Liver (tissue), 9 donors: ENCODE data around the gene FAM89B. TPM values are rescaled to one million over a fixed set of nuclear protein-coding genes. Genes with fewer than 3 reads are reported as not detected.

Source experiments
- DNase-seq: peaks from one replicate; pipeline ENCODE4 v3.0.0-alpha.2; 2017; ENCODE audit warnings: low spot score
- H3K27ac ChIP-seq, 2 donors: one replicate each; pipeline ENCODE4 v1.7.0; 2013; ENCODE audit warnings: inconsistent platforms in 2 of 2, low read length in 2 of 2, control low read depth in 1 of 2, low read depth in 1 of 2, mild to moderate bottlenecking in 1 of 2
- H3K27me3 ChIP-seq, 4 donors: one replicate each; pipeline versions ENCODE4 v1.6.1 to v1.7.0; 2013; ENCODE audit warnings: low read length in 3 of 4, inconsistent platforms in 1 of 4, mild to moderate bottlenecking in 1 of 4, moderate library complexity in 1 of 4; ENCODE audit not compliant: control insufficient read depth in 4 of 4, insufficient read depth in 4 of 4
- H3K36me3 ChIP-seq, 4 donors: one replicate each; pipeline versions ENCODE4 v1.6.1 to v1.7.0; 2013; ENCODE audit warnings: low read length in 3 of 4, mild to moderate bottlenecking in 3 of 4, low read depth in 1 of 4, moderate library complexity in 1 of 4; ENCODE audit not compliant: control insufficient read depth in 4 of 4, insufficient read depth in 3 of 4
- H3K4me1 ChIP-seq, 4 donors: one replicate each; pipeline versions ENCODE4 v1.6.1 to v1.7.0; 2013; ENCODE audit warnings: low read length in 3 of 4, mild to moderate bottlenecking in 3 of 4, moderate library complexity in 1 of 4; ENCODE audit not compliant: control insufficient read depth in 4 of 4, insufficient read depth in 4 of 4
- H3K4me3 ChIP-seq, 3 donors: one replicate each; pipeline versions ENCODE4 v1.6.1 to v1.7.0; 2013; ENCODE audit warnings: low read length in 3 of 3, control low read depth in 1 of 3, low read depth in 1 of 3, mild to moderate bottlenecking in 1 of 3
- H3K9ac ChIP-seq, 2 donors: one replicate each; pipeline ENCODE4 v1.7.0; 2013; ENCODE audit warnings: low read length in 2 of 2, mild to moderate bottlenecking in 2 of 2, moderate library complexity in 2 of 2, control low read depth in 1 of 2, low read depth in 1 of 2
- H3K9me3 ChIP-seq, 4 donors: one replicate each; pipeline versions ENCODE4 v1.6.1 to v1.7.0; 2013; ENCODE audit warnings: low read length in 3 of 4; ENCODE audit not compliant: control insufficient read depth in 4 of 4
- EGR1 ChIP-seq, 2 donors: IDR thresholded peaks; 2 replicates each; pipeline ENCODE4 v1.6.1; 2016 to 2018; ENCODE audit warnings: antibody characterized with exemption in 2 of 2, low read depth in 2 of 2
- FOXA2 ChIP-seq: IDR thresholded peaks from 2 replicates; pipeline ENCODE4 v1.6.1; 2016; ENCODE audit warnings: antibody characterized with exemption
- GABPA ChIP-seq, 2 donors: IDR thresholded peaks in 1 of 2; conservative IDR thresholded peaks in 1 of 2; 2 replicates each; pipeline ENCODE4 v1.6.1; 2016; ENCODE audit warnings: antibody characterized with exemption in 2 of 2, mild to moderate bottlenecking in 1 of 2, moderate library complexity in 1 of 2
- HNF4G ChIP-seq: IDR thresholded peaks from 2 replicates; pipeline ENCODE4 v1.6.1; 2016; ENCODE audit warnings: antibody characterized with exemption
- JUND ChIP-seq, 2 donors: IDR thresholded peaks; 2 replicates each; pipeline ENCODE4 v1.6.1; 2016; ENCODE audit warnings: antibody characterized with exemption in 2 of 2
- NR2F2 ChIP-seq: IDR thresholded peaks from 2 replicates; pipeline ENCODE4 v1.6.1; 2016; ENCODE audit warnings: antibody characterized with exemption
- SP1 ChIP-seq: IDR thresholded peaks from 2 replicates; pipeline ENCODE4 v1.6.1; 2018; ENCODE audit warnings: antibody characterized with exemption, mild to moderate bottlenecking
- TAF1 ChIP-seq: conservative IDR thresholded peaks from 2 replicates; pipeline ENCODE4 v1.6.1; 2016; ENCODE audit warnings: antibody characterized with exemption, mild to moderate bottlenecking
- YY1 ChIP-seq: IDR thresholded peaks from 2 replicates; pipeline ENCODE4 v1.6.1; 2016; ENCODE audit warnings: antibody characterized with exemption, mild to moderate bottlenecking
- WGBS: extraction: QIAGEN DNeasy Blood & Tissue Kit; methylation state at CpG from one replicate; pipeline ENCODE4 v1.1.7; 2013; 5-methylcytosine and 5-hydroxymethylcytosine counted together
- polyA plus RNA-seq, 2 donors: library from polyadenylated mRNA; stranded (reverse) in 1 of 2; unstranded in 1 of 2; fragments of 200-250 nt in 1 of 2; fragments of >200 nt in 1 of 2; fragmentation: Nextera tagmentation in 1 of 2; extraction: Ambion mirVana in 1 of 2; gene quantifications; one replicate each; pipeline versions ENCODE4 v1.2.1 to v1.2.3, GENCODE V29; 2013 to 2015
- total RNA-seq, 2 donors: library from RNA; depleted of rRNA; stranded (reverse); fragments of >200 nt; gene quantifications; one replicate each; pipeline ENCODE4 v1.2.3, GENCODE V29; 2014
- TF ChIP-seq, protein P1 (sequence below): IDR thresholded peaks from 2 replicates; pipeline ENCODE4 v1.6.1; 2016; ENCODE audit warnings: antibody characterized with exemption
- TF ChIP-seq, protein P2 (sequence below): IDR thresholded peaks from 2 replicates; pipeline ENCODE4 v1.6.1; 2016; ENCODE audit warnings: antibody characterized with exemption, mild to moderate bottlenecking
- TF ChIP-seq, protein P3 (sequence below): IDR thresholded peaks from 2 replicates; pipeline ENCODE4 v1.6.1; 2016; ENCODE audit warnings: antibody characterized with exemption
- TF ChIP-seq, protein P4 (sequence below): fragments of 150-350 bp; IDR thresholded peaks from 2 replicates; pipeline ENCODE4 v1.5.1; 2017; ENCODE audit warnings: improper control_type of control experiment, low read depth, low read length; ENCODE audit not compliant: missing input control
- donor health status: healthy.
- donor health status: healthy.
- donor health status: healthy.
- donor health status: healthy.
- donor health status: healthy.

FAM89B gene
- total and polyA plus RNA-seq, 4 donors, result 4.7 to 16.7 (median 9.5) TPM

DNA sequence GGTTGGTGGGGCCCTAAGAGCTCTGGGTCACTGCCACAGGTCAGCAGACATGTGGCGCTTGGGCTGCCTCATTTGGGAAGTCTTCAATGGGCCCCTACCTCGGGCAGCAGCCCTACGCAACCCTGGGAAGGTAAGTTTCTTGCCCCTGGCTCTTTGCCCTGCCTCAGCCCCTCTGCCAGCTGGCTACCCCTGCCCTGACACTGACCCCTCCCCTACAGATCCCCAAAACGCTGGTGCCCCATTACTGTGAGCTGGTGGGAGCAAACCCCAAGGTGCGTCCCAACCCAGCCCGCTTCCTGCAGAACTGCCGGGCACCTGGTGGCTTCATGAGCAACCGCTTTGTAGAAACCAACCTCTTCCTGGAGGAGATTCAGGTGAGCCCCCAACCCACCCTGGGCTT lies 45.6 kb upstream of the FAM89B start:
- DNase-seq, result no peak
- H3K4me1 ChIP-seq, result peaks cover 18 to 67% (median 56%) of the 10 kb centered on the region in 4 donors
- peaks cover 7 to 23% (median 11%) of the 10 kb centered on the region in 4 donors for H3K36me3 ChIP-seq
- TF ChIP-seq TAF1, result no peak
- TF ChIP-seq HNF4G, result no peak
- TF ChIP-seq, protein P1, sequence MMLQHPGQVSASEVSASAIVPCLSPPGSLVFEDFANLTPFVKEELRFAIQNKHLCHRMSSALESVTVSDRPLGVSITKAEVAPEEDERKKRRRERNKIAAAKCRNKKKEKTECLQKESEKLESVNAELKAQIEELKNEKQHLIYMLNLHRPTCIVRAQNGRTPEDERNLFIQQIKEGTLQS, result no peak
- TF ChIP-seq GABPA (IDR thresholded peaks at IDR 0.05 in 1 of 2, conservative IDR thresholded peaks at IDR 0.05 in 1 of 2), result no peak
- no peak for TF ChIP-seq EGR1 (IDR thresholded peaks at IDR 0.05; ENCODE audit: low read depth in 2 of 2)
- no peak for TF ChIP-seq NR2F2
- TF ChIP-seq, protein P2, sequence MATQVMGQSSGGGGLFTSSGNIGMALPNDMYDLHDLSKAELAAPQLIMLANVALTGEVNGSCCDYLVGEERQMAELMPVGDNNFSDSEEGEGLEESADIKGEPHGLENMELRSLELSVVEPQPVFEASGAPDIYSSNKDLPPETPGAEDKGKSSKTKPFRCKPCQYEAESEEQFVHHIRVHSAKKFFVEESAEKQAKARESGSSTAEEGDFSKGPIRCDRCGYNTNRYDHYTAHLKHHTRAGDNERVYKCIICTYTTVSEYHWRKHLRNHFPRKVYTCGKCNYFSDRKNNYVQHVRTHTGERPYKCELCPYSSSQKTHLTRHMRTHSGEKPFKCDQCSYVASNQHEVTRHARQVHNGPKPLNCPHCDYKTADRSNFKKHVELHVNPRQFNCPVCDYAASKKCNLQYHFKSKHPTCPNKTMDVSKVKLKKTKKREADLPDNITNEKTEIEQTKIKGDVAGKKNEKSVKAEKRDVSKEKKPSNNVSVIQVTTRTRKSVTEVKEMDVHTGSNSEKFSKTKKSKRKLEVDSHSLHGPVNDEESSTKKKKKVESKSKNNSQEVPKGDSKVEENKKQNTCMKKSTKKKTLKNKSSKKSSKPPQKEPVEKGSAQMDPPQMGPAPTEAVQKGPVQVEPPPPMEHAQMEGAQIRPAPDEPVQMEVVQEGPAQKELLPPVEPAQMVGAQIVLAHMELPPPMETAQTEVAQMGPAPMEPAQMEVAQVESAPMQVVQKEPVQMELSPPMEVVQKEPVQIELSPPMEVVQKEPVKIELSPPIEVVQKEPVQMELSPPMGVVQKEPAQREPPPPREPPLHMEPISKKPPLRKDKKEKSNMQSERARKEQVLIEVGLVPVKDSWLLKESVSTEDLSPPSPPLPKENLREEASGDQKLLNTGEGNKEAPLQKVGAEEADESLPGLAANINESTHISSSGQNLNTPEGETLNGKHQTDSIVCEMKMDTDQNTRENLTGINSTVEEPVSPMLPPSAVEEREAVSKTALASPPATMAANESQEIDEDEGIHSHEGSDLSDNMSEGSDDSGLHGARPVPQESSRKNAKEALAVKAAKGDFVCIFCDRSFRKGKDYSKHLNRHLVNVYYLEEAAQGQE, result no peak
- TF ChIP-seq, protein P3, sequence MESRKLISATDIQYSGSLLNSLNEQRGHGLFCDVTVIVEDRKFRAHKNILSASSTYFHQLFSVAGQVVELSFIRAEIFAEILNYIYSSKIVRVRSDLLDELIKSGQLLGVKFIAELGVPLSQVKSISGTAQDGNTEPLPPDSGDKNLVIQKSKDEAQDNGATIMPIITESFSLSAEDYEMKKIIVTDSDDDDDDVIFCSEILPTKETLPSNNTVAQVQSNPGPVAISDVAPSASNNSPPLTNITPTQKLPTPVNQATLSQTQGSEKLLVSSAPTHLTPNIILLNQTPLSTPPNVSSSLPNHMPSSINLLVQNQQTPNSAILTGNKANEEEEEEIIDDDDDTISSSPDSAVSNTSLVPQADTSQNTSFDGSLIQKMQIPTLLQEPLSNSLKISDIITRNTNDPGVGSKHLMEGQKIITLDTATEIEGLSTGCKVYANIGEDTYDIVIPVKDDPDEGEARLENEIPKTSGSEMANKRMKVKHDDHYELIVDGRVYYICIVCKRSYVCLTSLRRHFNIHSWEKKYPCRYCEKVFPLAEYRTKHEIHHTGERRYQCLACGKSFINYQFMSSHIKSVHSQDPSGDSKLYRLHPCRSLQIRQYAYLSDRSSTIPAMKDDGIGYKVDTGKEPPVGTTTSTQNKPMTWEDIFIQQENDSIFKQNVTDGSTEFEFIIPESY, result no peak
- TF ChIP-seq, protein P4, sequence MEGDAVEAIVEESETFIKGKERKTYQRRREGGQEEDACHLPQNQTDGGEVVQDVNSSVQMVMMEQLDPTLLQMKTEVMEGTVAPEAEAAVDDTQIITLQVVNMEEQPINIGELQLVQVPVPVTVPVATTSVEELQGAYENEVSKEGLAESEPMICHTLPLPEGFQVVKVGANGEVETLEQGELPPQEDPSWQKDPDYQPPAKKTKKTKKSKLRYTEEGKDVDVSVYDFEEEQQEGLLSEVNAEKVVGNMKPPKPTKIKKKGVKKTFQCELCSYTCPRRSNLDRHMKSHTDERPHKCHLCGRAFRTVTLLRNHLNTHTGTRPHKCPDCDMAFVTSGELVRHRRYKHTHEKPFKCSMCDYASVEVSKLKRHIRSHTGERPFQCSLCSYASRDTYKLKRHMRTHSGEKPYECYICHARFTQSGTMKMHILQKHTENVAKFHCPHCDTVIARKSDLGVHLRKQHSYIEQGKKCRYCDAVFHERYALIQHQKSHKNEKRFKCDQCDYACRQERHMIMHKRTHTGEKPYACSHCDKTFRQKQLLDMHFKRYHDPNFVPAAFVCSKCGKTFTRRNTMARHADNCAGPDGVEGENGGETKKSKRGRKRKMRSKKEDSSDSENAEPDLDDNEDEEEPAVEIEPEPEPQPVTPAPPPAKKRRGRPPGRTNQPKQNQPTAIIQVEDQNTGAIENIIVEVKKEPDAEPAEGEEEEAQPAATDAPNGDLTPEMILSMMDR, result no peak
- no peak for TF ChIP-seq FOXA2
- no peaks in the 10 kb centered on the region for H3K9me3 ChIP-seq
- no peak overlapping the region for H3K4me3 ChIP-seq
- H3K27me3 ChIP-seq, result no peaks in the 10 kb centered on the region
- WGBS, result 95% methylated on average over 8 of the region's 8 CpGs
- H3K9ac ChIP-seq, result no peak overlapping the region
- no peak overlapping the region for H3K27ac ChIP-seq

DNA sequence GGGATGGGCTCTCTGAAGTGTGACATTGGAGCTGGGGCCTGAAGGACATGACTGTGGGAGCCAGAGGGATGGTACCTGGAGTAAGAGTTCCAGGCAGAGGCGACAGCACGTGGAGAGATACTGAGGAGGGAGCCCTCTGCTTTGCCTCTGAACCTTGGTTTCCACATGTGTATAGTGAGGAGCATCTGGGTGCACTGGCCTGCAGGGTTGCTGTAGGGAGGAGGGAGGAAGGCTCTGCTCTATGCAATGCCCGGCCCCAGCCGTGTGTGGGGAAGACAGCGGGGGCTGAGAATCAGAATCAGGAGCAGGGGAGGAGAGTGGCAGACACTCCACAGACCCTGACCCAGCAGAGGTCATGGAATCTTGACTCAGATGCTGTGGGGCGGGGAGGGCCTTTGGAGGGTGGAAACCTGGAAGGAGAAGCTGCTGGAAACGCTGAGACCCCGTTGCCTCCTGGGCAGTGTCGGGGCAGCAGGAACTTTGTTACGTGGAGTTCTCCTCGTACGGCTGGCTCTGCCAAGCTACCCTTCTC lies 43.5 kb upstream of the FAM89B start:
- H3K27ac ChIP-seq, result no peak overlapping the region
- no peak overlapping the region for H3K9ac ChIP-seq
- no peaks in the 10 kb centered on the region for H3K27me3 ChIP-seq
- no peak overlapping the region for H3K4me3 ChIP-seq
- peaks cover 18 to 71% (median 54%) of the 10 kb centered on the region in 4 donors for H3K4me1 ChIP-seq
- TF ChIP-seq, protein P4, result no peak
- TF ChIP-seq SP1, result no peak
- TF ChIP-seq YY1, result no peak
- no peak for TF ChIP-seq JUND (IDR thresholded peaks at IDR 0.05)
- 89% methylated on average over 12 of the region's 12 CpGs for WGBS
- H3K9me3 ChIP-seq, result no peaks in the 10 kb centered on the region
- no peak for DNase-seq
- peaks cover 8 to 29% (median 14%) of the 10 kb centered on the region in 4 donors for H3K36me3 ChIP-seq
